VCaP (cell line): ENCODE results near the gene GLB1L3.

Experiments
- H3K27ac ChIP-seq: fragments of 450-650 bp; 2 replicates; pipeline ENCODE4 v1.5.1; 2017
- TF ChIP-seq, protein P1 (sequence below): fragments of 450-650 bp; conservative IDR thresholded peaks from 2 replicates; pipeline ENCODE4 v1.5.1; 2017; ENCODE audit warnings: mild to moderate bottlenecking, moderate library complexity

GLB1L3 gene

DNA sequence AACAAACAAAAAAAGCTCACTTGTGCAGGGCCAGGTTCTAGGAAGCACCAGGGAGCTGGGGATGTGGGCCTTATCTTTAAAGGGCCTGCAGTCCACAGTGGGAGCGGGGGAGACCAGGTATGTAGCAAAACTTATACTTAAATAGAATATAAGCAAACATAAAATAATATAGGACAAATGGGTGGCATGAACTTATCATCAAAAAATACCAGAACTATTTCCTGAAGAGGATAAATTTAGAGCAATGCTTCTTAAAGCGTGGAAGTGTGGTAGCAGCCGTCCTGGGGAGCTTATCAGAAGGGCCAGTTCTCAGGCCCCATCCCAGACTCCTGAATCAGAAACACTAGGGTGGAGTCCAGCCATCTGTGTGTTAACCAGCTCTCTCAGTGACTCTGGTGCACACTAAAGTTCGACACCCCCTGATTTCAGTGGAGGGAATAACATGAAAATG lies 42.4 kb upstream of the GLB1L3 start:
- TF ChIP-seq, protein P1, sequence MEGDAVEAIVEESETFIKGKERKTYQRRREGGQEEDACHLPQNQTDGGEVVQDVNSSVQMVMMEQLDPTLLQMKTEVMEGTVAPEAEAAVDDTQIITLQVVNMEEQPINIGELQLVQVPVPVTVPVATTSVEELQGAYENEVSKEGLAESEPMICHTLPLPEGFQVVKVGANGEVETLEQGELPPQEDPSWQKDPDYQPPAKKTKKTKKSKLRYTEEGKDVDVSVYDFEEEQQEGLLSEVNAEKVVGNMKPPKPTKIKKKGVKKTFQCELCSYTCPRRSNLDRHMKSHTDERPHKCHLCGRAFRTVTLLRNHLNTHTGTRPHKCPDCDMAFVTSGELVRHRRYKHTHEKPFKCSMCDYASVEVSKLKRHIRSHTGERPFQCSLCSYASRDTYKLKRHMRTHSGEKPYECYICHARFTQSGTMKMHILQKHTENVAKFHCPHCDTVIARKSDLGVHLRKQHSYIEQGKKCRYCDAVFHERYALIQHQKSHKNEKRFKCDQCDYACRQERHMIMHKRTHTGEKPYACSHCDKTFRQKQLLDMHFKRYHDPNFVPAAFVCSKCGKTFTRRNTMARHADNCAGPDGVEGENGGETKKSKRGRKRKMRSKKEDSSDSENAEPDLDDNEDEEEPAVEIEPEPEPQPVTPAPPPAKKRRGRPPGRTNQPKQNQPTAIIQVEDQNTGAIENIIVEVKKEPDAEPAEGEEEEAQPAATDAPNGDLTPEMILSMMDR: no peak
- no peak overlapping the region for H3K27ac ChIP-seq

DNA sequence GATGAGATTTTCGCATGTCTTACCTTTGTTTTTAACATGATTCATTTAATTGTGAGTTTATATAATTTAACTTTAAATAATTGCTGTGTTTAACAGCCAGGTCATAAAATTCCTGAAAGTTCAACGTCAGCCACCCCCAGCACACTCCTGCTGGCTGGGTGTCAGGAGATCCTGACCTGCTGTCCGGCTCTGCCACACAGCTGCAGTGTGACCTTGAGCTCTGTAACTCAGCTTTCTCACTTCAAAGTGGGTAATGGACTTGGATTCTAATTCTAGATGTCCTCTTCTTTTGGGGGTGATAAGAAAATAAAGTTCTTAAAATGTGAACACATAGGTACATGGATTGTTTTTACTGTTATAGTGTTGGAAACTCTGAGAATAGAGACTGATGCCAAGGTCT lies 40.8 kb upstream of the GLB1L3 start:
- TF ChIP-seq, protein P1: no peak
- no peak overlapping the region for H3K27ac ChIP-seq

DNA sequence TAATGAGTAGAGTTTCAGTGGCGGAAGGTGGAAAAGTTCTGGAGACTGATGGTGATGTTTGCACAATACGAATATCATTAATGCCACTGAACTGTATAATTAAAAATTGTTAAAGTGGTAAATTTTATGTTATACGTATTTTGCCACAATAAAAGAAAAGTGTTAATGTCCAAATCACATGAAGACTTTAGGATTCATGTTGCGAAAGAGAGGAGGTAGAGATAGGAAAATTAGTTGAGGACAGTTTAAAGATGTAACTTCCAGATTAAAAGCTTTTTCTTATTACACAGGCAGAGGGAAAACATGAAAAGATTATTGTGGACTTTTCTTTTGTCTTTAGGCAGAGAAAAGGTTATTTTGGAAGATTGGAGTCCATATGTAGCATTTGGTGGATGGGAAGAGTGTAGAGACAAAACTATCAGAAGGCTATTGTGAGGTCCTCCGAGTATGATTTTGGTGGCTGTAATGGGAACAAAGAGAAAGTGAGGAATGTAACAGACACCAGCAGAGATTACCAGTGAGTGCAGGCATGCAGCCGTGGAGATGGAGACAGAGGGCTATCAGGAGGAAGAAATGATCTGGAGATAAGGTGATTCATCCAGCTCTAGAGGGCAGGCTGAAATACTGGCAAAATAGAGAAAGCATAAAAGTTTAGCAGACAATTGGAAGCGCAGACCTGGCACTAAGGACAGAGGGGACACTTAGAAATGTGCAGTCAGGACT lies 39.2 kb upstream of the GLB1L3 start:
- TF ChIP-seq, protein P1: no peak

DNA sequence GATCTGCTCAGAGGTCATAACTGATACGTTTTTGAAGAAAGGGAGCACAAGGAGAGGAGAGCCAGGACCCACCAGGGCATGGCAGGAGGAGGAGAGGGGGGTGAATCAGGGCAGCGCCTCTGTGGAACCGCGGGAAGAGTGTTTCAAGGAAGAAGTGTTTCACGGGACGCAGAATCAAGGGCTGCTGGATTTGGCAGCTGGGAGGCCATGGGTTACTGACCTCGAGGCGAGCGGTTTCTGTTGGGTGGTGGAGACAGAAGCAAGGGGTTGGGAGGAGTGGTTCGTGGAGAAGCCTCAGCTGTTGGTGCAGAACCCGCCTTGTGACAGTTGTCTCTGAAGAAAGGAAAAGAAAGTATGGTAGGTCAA lies 38.6 kb upstream of the GLB1L3 start:
- H3K27ac ChIP-seq: no peak overlapping the region
- TF ChIP-seq, protein P1: no peak

More for the DNA sequence above, 39.2 kb upstream of the GLB1L3 start:
- no peak overlapping the region for H3K27ac ChIP-seq

DNA sequence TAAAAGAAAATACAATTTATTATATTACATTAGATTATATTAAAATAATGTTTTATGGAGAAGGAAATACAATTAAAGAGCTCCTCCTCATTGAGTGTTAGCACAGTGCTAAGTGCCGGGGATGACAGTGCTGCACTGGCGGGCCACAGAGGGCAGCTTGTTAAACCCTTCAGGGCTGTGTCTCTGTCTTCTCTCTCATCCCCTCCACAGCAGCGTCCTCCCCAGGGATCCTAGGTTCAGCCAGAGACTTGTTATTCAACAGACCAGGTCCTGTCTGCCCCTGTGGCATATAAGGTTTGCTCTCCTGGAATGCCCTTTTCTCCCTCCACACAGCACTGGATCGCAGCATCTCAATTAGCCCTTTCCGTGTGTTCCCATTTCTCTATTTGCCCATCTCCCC lies 37.2 kb upstream of the GLB1L3 start:
- no peak overlapping the region for H3K27ac ChIP-seq
- TF ChIP-seq, protein P1: no peak

DNA sequence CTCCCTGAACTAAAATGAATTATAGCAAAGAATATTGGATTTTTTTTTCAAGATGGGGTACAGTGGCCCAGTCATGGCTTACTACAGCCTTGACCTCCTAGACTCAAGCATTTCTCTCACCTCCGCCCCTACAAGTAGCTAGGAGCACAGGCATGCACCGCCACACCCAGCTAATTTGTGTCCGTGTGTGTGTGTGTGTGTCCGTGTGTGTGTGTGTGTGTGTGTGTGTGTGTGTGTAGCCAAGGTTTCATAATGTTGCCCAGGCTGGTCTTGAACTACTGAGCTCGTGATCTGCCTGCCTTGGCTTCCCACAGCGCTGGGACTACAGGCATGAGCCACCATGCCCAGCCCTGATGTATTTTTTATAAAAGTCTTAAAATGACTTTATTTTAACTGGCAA lies 35.6 kb upstream of the GLB1L3 start:
- TF ChIP-seq, protein P1: no peak
- H3K27ac ChIP-seq: no peak overlapping the region

DNA sequence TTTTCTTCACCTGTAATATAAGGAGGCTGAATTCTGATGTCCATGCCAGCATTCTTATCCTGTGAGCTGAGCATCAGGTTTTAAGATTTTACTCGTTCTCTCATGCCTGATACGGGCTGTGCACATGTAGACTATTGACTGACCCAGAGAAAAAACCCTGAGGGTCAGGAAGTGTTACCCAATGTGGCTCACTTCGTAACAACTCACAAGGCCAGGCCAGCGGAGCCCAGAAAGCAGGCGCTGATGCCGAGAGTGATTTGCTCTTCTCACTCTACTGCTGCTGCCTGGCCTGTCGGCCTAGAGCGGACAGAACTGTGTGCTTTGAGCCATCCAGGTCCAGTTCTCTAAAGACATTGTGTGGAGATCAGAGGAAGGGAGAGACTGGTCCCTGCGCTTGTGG lies 33.8 kb upstream of the GLB1L3 start:
- H3K27ac ChIP-seq: no peak overlapping the region
- TF ChIP-seq, protein P1: no peak
